Measurements from ENCODE around the gene VSIG10.
A peak's percentile ranks its signal among the peaks of the same experiment; 100 is the strongest.

Gene VSIG10

DNA sequence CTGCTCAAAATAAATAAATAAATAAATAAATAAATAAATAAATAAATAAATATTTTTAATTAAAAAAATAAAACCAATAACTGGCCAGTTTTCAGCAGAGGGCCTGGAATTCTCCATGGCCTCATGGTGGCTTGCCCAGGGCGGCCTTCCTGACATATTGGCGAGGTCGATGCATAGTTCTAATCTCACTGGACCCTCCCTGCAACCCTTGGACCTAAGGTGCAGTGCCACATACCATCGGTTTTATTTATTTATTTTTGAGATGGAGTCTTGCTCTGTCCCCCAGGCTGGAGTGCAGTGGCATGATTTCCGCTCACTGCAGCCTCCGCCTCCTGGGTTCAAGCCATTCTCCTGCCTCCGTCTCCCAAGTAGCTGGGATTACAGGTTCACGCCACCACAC lies 3.9 kb upstream of the VSIG10 start:
- no peak for TF ChIP-seq EZH2phosphoT487 (IDR thresholded peaks at IDR 0.05; ENCODE audit: low read depth)
- TF ChIP-seq, protein P1, sequence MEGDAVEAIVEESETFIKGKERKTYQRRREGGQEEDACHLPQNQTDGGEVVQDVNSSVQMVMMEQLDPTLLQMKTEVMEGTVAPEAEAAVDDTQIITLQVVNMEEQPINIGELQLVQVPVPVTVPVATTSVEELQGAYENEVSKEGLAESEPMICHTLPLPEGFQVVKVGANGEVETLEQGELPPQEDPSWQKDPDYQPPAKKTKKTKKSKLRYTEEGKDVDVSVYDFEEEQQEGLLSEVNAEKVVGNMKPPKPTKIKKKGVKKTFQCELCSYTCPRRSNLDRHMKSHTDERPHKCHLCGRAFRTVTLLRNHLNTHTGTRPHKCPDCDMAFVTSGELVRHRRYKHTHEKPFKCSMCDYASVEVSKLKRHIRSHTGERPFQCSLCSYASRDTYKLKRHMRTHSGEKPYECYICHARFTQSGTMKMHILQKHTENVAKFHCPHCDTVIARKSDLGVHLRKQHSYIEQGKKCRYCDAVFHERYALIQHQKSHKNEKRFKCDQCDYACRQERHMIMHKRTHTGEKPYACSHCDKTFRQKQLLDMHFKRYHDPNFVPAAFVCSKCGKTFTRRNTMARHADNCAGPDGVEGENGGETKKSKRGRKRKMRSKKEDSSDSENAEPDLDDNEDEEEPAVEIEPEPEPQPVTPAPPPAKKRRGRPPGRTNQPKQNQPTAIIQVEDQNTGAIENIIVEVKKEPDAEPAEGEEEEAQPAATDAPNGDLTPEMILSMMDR (IDR thresholded peaks at IDR 0.05; ENCODE audit: low read depth, low read length) = no peak
- Histone ChIP-seq H3K27me3 (ENCODE audit: low read depth, low read length) (peaks cover 2% of the 10 kb centered on the region; the same call in 1 of the 2 replicates), H3K4me1 (ENCODE audit: low read length) (0 out of 2 replicates have a peak, but pooled peaks cover 3% of the 10 kb centered on the region), H4K20me1 (ENCODE audit: insufficient read depth, low read length) (no peaks in the 10 kb centered on the region), H2AFZ (ENCODE audit: low read depth, low read length) (no peak overlapping the region), H3K4me2 (ENCODE audit: low read length) (no peak overlapping the region), H3K9me3 (ENCODE audit: insufficient read depth, low read length) (no peaks in the 10 kb centered on the region), H3K79me2 (ENCODE audit: low read length) (no peaks in the 10 kb centered on the region), H3K4me3 (ENCODE audit: low read length) (no peak overlapping the region), H3K36me3 (replicated peaks; ENCODE audit: low read depth, low read length) (no peaks in the 10 kb centered on the region), H3K9ac (ENCODE audit: low read length) (no peak overlapping the region), H3K27ac (ENCODE audit: low read length) (no peak overlapping the region)

DNA sequence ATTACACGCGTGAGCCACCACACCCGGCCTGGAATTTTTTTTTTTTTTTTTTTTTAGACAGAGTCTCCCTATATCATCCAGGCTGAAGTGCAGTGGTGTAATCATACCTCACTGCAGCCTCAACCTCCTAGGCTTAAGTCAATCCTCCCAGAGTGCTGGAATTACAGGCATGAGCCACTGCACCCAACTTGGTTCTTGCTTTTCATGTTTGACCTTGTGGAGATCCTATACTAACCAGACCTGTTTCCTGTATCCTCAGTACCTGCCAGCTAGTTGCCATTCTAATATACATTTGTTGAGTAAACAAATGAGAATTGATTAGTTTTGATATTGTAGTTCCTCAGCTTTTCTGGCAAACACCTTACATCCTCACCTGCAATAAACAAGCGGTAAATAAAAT lies 3.2 kb upstream of the VSIG10 start:
- Histone ChIP-seq H4K20me1 (ENCODE audit: insufficient read depth, low read length) (no peaks in the 10 kb centered on the region), H3K27ac (ENCODE audit: low read length) (no peak overlapping the region), H3K9me3 (ENCODE audit: insufficient read depth, low read length) (no peaks in the 10 kb centered on the region), H3K4me1 (ENCODE audit: low read length) (0 out of 2 replicates have a peak, but pooled peaks cover 3% of the 10 kb centered on the region), H3K4me2 (ENCODE audit: low read length) (no peak overlapping the region), H3K9ac (ENCODE audit: low read length) (no peak overlapping the region), H3K27me3 (ENCODE audit: low read depth, low read length) (peaks cover 7% of the 10 kb centered on the region; the same call in 1 of the 2 replicates), H3K36me3 (replicated peaks; ENCODE audit: low read depth, low read length) (no peaks in the 10 kb centered on the region), H3K79me2 (ENCODE audit: low read length) (no peaks in the 10 kb centered on the region), H3K4me3 (ENCODE audit: low read length) (no peak overlapping the region), H2AFZ (ENCODE audit: low read depth, low read length) (no peak overlapping the region)
- TF ChIP-seq EZH2phosphoT487 (IDR thresholded peaks at IDR 0.05; ENCODE audit: low read depth) = no peak
- TF ChIP-seq, protein P1 (IDR thresholded peaks at IDR 0.05; ENCODE audit: low read depth, low read length) = no peak

DNA sequence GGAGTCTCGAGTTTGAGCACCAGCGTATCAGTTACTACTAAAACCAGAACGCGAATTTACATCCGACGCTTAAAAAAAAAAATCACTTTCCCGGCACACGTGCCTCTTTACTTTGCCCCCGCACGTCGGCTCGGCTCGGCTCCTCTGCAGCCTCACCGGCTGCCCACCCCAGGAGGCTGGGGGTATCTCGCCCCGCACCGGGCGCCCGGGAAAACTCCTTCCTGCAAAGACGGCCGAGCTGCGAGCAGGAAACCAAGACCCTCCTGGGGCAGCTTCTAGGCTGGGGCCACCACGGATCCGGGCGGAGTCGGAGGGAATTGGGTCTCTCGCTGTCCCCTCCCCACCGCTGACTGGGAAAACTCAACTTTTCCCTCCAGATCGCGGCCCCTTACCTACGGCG lies 610 bp downstream of the VSIG10 start:
- Histone ChIP-seq H3K4me2 (ENCODE audit: low read length) (peak overlapping the region; percentile 98), H3K36me3 (replicated peaks; ENCODE audit: low read depth, low read length) (no peaks in the 10 kb centered on the region), H2AFZ (ENCODE audit: low read depth, low read length) (peak overlapping the region; percentile 84; the same call in 1 of the 2 replicates), H3K4me1 (ENCODE audit: low read length) (0 out of 2 replicates have a peak, but pooled peaks cover 3% of the 10 kb centered on the region), H4K20me1 (ENCODE audit: insufficient read depth, low read length) (no peaks in the 10 kb centered on the region), H3K27me3 (ENCODE audit: low read depth, low read length) (peaks cover 7% of the 10 kb centered on the region; the same call in 1 of the 2 replicates), H3K4me3 (ENCODE audit: low read length) (peak overlapping the region; percentile 86), H3K9ac (ENCODE audit: low read length) (peak overlapping the region; percentile 68), H3K27ac (ENCODE audit: low read length) (no peak overlapping the region), H3K79me2 (ENCODE audit: low read length) (no peaks in the 10 kb centered on the region), H3K9me3 (ENCODE audit: insufficient read depth, low read length) (no peaks in the 10 kb centered on the region)
- TF ChIP-seq EZH2phosphoT487 (IDR thresholded peaks at IDR 0.05; ENCODE audit: low read depth) = no peak
- TF ChIP-seq, protein P1 (IDR thresholded peaks at IDR 0.05; ENCODE audit: low read depth, low read length) = no peak

DNA sequence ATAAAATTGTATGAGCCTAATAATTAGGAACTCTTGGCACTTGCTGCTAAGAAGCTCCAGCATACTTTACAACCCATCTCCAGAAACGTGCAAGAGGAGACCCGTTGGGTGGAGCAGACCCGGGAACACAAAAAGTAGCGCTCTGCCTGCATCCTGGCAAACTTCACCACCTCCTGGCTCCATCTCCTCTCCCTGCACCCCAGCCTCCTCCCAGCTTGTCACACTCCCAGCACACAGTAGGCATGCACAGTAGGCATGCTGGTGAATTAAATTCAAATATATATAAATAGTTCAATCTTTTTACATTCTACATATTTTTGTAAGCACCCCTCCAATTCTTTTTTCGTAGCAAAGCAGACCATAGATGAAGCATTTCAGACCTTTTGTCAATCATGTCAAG lies 1.2 kb downstream of the VSIG10 start:
- Histone ChIP-seq H2AFZ (ENCODE audit: low read depth, low read length) (peak overlapping the region; percentile 84; the same call in 1 of the 2 replicates), H3K79me2 (ENCODE audit: low read length) (no peaks in the 10 kb centered on the region), H3K4me1 (ENCODE audit: low read length) (0 out of 2 replicates have a peak, but pooled peaks cover 3% of the 10 kb centered on the region), H3K9me3 (ENCODE audit: insufficient read depth, low read length) (no peaks in the 10 kb centered on the region), H3K36me3 (replicated peaks; ENCODE audit: low read depth, low read length) (no peaks in the 10 kb centered on the region), H3K4me3 (ENCODE audit: low read length) (peak overlapping the region; percentile 86), H3K27me3 (ENCODE audit: low read depth, low read length) (peaks cover 7% of the 10 kb centered on the region; the same call in 1 of the 2 replicates), H3K27ac (ENCODE audit: low read length) (no peak overlapping the region), H4K20me1 (ENCODE audit: insufficient read depth, low read length) (no peaks in the 10 kb centered on the region), H3K4me2 (ENCODE audit: low read length) (peak overlapping the region; percentile 98), H3K9ac (ENCODE audit: low read length) (peak overlapping the region; percentile 68)
- no peak for TF ChIP-seq EZH2phosphoT487 (IDR thresholded peaks at IDR 0.05; ENCODE audit: low read depth)
- TF ChIP-seq, protein P1 (IDR thresholded peaks at IDR 0.05; ENCODE audit: low read depth, low read length) = no peak

Data from OCI-LY3 (cell line).